ENCODE results near the gene ASPSCR1. TPM values are rescaled to one million over a fixed set of nuclear protein-coding genes. Genes with fewer than 3 reads are reported as not detected.

ASPSCR1 gene
- total and polyA plus RNA-seq, 2 of the 13 experiments (the other 11 are each of a cell fraction or from before 2014, with no cell fraction given) = 274 to 314 TPM

GRCh38 chr17:82039695-82040299, 62.4 kb downstream of the ASPSCR1 start (continued):
- TF ChIP-seq ZNF510 (CRISPR knock-in tag; IDR thresholded peaks at IDR 0.05; ENCODE audit: low read depth) (no peak), ZNF235 (CRISPR knock-in tag; IDR thresholded peaks at IDR 0.05; ENCODE audit: borderline replicate concordance) (peak; percentile 62; the same call in 1 of the 2 replicates), ETV6 (CRISPR knock-in tag; conservative IDR thresholded peaks at IDR 0.05) (peak; percentile 15; the same call in 1 of the 2 replicates), ZNF704 (CRISPR knock-in tag; IDR thresholded peaks at IDR 0.05; ENCODE audit: borderline replicate concordance) (no peak), MAZ (IDR thresholded peaks at IDR 0.05; ENCODE audit: borderline replicate concordance, low read depth, low read length) (no peak), MAZ (CRISPR knock-in tag; IDR thresholded peaks at IDR 0.05; ENCODE audit: low read depth) (no peak), ZSCAN30 (CRISPR knock-in tag; IDR thresholded peaks at IDR 0.05) (no peak), SALL2 (CRISPR knock-in tag; IDR thresholded peaks at IDR 0.05) (no peak), ATM (IDR thresholded peaks at IDR 0.05; ENCODE audit: borderline replicate concordance) (no peak), ESRRA (CRISPR knock-in tag; IDR thresholded peaks at IDR 0.05; ENCODE audit: low read depth) (peak; percentile 80; the same call in 1 of the 2 replicates), NFIC (IDR thresholded peaks at IDR 0.05; ENCODE audit: low read length) (no peak; the same call in 1 of the 2 replicates), TARDBP (CRISPR knock-in tag; IDR thresholded peaks at IDR 0.05) (no peak), ZNF597 (CRISPR knock-in tag; IDR thresholded peaks at IDR 0.05) (no peak), GATAD1 (CRISPR knock-in tag; IDR thresholded peaks at IDR 0.05) (no peak), NCOR1 (IDR thresholded peaks at IDR 0.05; ENCODE audit: borderline replicate concordance, low read length) (no peak), MZF1 (CRISPR knock-in tag; IDR thresholded peaks at IDR 0.05; ENCODE audit: borderline replicate concordance) (no peak), NAIF1 (CRISPR knock-in tag; IDR thresholded peaks at IDR 0.05; ENCODE audit: borderline replicate concordance) (no peak), ZNF331 (CRISPR knock-in tag; IDR thresholded peaks at IDR 0.05) (0 out of 2 replicates have a peak, but pooled peaks have one; percentile 21), THAP7 (CRISPR knock-in tag; IDR thresholded peaks at IDR 0.05) (no peak), ZNF296 (CRISPR knock-in tag; conservative IDR thresholded peaks at IDR 0.05) (no peak), FOXK2 (IDR thresholded peaks at IDR 0.05) (no peak), JUN (CRISPR knock-in tag; IDR thresholded peaks at IDR 0.05) (no peak), IRF9 (CRISPR knock-in tag; IDR thresholded peaks at IDR 0.05; ENCODE audit: borderline replicate concordance) (no peak), ZNF703 (CRISPR knock-in tag; IDR thresholded peaks at IDR 0.05; ENCODE audit: borderline replicate concordance) (no peak), ZMYM3 (CRISPR knock-in tag; IDR thresholded peaks at IDR 0.05) (peak; percentile 38; the same call in 1 of the 2 replicates), ZNF207 (IDR thresholded peaks at IDR 0.05; ENCODE audit: borderline replicate concordance) (no peak), ZNF713 (CRISPR knock-in tag; IDR thresholded peaks at IDR 0.05) (no peak), ZNF414 (CRISPR knock-in tag; IDR thresholded peaks at IDR 0.05) (no peak)
